ENCODE results near the gene VPS13C. TPM values are rescaled to one million over a fixed set of nuclear protein-coding genes. Genes with fewer than 3 reads are reported as not detected.
A peak's percentile ranks its signal among the peaks of the same experiment; 100 is the strongest.

The VPS13C gene
- total RNA-seq, 4 donors from 2014 or later: 27.6 to 79.6 (median 30.5) TPM

GRCh38 chr15:61841466-61841865 lies 218.8 kb downstream of the VPS13C start:
- intact Hi-C loops (cut with DNase I; ENCODE audit: low total_unique reads) (no loop called here), in situ Hi-C loops (cut with MboI; ENCODE audit: low sequenced_read_pairs in 4 of 4) (loop anchor here (25.0 kb wide), 7 partner anchors 279 to 1354 kb away; partner anchors contain the start of gene ICE2 (in 1 of the 4))
- no peak for DNase-seq
- TF ChIP-seq POLR2A (IDR thresholded peaks at IDR 0.05) (no peak), CTCF (IDR thresholded peaks at IDR 0.05 in 4 of 5, conservative IDR thresholded peaks at IDR 0.05 in 1 of 5) (no peak)
- H3K36me3 ChIP-seq: no peaks in the 10 kb centered on the region
- no peaks in the 10 kb centered on the region for H3K27me3 ChIP-seq
- no peak overlapping the region for H3K4me3 ChIP-seq
- no peaks in the 10 kb centered on the region for H3K4me1 ChIP-seq
- no peak for ATAC-seq
- no peak overlapping the region for H3K27ac ChIP-seq
- H3K9me3 ChIP-seq: no peaks in the 10 kb centered on the region

DNA sequence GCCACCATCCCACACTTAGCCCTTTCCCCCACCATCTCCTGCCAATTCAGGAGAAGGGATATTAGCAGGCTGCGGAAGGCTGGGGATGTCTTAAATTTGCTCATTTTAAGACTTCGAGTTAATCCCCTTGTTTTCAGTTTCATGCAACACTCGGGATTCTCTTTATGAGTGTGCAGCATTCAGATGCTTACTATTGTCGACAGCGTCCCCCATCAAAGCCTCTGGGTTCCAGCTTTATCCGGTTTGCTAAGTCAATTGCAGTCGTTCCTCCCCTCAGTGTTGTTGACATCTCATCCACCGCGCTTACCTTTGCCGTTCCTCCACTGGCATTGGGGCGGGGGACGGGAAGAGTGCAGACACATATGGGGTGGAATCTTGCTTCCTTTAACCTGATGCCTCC lies 220.2 kb downstream of the VPS13C start:
- H3K36me3 ChIP-seq: no peaks in the 10 kb centered on the region
- H3K4me1 ChIP-seq: peaks cover 0 to 3% of the 10 kb centered on the region in 2 donors
- TF ChIP-seq POLR2A (IDR thresholded peaks at IDR 0.05): no peak
- no peak for TF ChIP-seq CTCF (IDR thresholded peaks at IDR 0.05 in 4 of 5, conservative IDR thresholded peaks at IDR 0.05 in 1 of 5)
- H3K27me3 ChIP-seq: no peaks in the 10 kb centered on the region
- no peaks in the 10 kb centered on the region for H3K9me3 ChIP-seq
- H3K27ac ChIP-seq: no peak overlapping the region
- no peak for DNase-seq
- in situ Hi-C loops (cut with MboI; ENCODE audit: low sequenced_read_pairs in 4 of 4) (loop anchor here (25.0 kb wide), 7 partner anchors 278 to 1353 kb away; partner anchors contain the start of gene ICE2 (in 1 of the 4)), intact Hi-C loops (cut with DNase I; ENCODE audit: low total_unique reads) (no loop called here)
- ATAC-seq: no peak
- no peak overlapping the region for H3K4me3 ChIP-seq

GRCh38 chr15:61839546-61839945 lies 220.7 kb downstream of the VPS13C start:
- no peak overlapping the region for H3K4me3 ChIP-seq
- no peak overlapping the region for H3K27ac ChIP-seq
- no peaks in the 10 kb centered on the region for H3K9me3 ChIP-seq
- DNase-seq (no peak), ATAC-seq (no peak)
- intact Hi-C loops (cut with DNase I; ENCODE audit: low total_unique reads): loop anchor here (10.0 kb wide), 2 partner anchors 645 to 895 kb away; no protein-coding TSS in a partner anchor
- H3K27me3 ChIP-seq: no peaks in the 10 kb centered on the region
- in situ Hi-C loops (cut with MboI; ENCODE audit: low sequenced_read_pairs in 4 of 4): loop anchor here (10.0 to 25.0 kb wide), 9 partner anchors 277 to 1352 kb away; partner anchors contain the start of gene ICE2 (in 1 of the 4)
- H3K36me3 ChIP-seq: no peaks in the 10 kb centered on the region
- TF ChIP-seq CTCF (IDR thresholded peaks at IDR 0.05 in 4 of 5, conservative IDR thresholded peaks at IDR 0.05 in 1 of 5) (no peak), POLR2A (IDR thresholded peaks at IDR 0.05) (no peak)
- peaks cover 0 to 8% of the 10 kb centered on the region in 2 donors for H3K4me1 ChIP-seq

DNA sequence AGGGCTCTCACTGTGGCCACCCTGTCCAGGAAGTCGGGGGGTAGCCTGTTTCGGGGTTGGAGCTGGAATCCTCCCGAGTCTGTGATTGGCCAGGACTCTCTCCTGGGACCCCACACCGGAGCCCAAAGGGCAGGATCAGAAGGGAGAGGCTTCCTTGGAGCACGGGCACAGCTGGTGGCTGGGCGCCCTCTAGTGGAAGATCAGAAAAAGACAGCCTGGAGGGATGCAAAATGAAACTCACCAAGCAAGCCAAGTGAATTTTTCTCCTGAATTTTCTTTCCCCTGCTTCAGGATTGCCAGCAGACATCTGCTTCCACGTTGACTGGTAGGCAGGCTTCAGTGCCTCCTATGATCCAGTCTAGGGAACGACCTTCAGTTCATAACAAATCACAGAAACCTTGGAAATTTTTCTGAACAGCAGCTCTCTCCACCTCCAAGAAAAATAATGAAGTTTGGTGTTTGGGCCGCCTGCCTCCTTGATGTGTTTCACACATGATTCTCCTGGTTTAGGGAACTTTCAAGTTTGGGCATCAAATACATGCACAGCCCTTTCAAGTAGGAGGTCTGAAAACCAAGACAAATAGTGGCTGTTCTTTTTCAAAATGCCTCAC lies 224.6 kb downstream of the VPS13C start:
- no peak for TF ChIP-seq POLR2A (IDR thresholded peaks at IDR 0.05)
- TF ChIP-seq CTCF (IDR thresholded peaks at IDR 0.05 in 4 of 5, conservative IDR thresholded peaks at IDR 0.05 in 1 of 5): peak; percentile 75 to 95 (median 89)
- peak; percentile 40 to 55 for DNase-seq
- H3K9me3 ChIP-seq: no peaks in the 10 kb centered on the region
- ATAC-seq: peak; percentile 36 to 49
- peak overlapping the region in 1 of 4 donors; percentile 49 for H3K27ac ChIP-seq
- H3K4me3 ChIP-seq: peak overlapping the region in 3 of 4 donors; percentile 26 to 53 (median 48)
- intact Hi-C loops (cut with DNase I; ENCODE audit: low total_unique reads) (loop anchor here (2.0 to 10.0 kb wide), 3 partner anchors 211 to 891 kb away; no protein-coding TSS in a partner anchor), in situ Hi-C loops (cut with MboI; ENCODE audit: low sequenced_read_pairs in 4 of 4) (loop anchor here (10.0 to 25.0 kb wide), 9 partner anchors 273 to 1348 kb away; partner anchors contain the start of gene ICE2 (in 1 of the 4))
- no peaks in the 10 kb centered on the region for H3K36me3 ChIP-seq
- H3K4me1 ChIP-seq: peaks cover 0 to 29% of the 10 kb centered on the region in 2 donors
- no peaks in the 10 kb centered on the region for H3K27me3 ChIP-seq
